HT-29 (cell line): ENCODE measurements around the gene NLRP10. TPM values are rescaled to one million over a fixed set of nuclear protein-coding genes. Genes with fewer than 3 reads are reported as not detected.

Experiments
- DNase-seq: peaks from one replicate; pipeline ENCODE4 v3.0.0-alpha.2; 2015; ENCODE audit warnings: low spot score
- total RNA-seq: library from RNA; depleted of rRNA; stranded (reverse); fragments of >200 nt; shearing (Covaris generic); gene quantifications from 2 replicates; pipeline ENCODE4 v1.2.3, GENCODE V29; 2014

NLRP10 gene
- total RNA-seq, 1 experiment from 2014 or later = not detected

- DNase-seq = no peak
Measured at GRCh38 chr11:7977232-7977917, 12.1 kb upstream of the NLRP10 start.

DNA sequence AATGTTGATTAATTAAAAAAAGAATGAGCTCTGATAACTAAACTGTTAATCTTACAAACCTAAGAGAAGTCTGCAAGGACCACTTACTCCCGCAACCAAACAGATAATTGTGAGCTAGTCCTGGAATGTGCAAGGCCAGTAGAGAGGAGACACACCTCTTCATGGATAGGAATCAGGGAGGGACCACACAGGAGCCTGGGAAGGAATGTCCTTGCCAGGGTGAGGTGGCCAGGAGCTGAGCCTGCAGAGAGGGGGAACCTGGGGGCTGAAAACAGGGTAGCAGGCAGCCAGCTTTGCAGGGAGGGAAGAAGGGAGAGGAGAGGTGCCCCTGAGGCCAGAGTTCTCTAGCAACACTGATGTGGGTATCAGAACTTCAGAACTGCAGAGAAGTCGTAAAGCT, 9.4 kb upstream of the NLRP10 start:
- DNase-seq = no peak

DNA sequence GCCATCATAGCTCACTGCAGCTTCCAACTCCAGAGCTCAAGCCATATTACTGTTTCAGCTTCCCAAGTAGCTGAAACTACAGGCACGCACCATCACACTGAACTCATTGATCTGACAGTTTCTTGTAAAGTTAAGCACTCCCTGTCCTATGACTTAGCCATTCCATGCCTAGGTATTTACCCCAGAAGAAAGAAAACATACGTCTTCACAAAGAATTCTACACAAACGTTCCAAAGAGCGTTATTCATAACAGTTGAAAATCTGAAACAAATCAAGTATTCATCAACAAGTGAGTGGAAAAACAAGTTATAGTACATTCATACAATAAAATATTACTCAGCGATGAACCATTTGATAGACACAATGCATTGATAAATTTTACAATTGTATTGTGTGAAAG, 7.8 kb upstream of the NLRP10 start:
- DNase-seq = no peak

DNA sequence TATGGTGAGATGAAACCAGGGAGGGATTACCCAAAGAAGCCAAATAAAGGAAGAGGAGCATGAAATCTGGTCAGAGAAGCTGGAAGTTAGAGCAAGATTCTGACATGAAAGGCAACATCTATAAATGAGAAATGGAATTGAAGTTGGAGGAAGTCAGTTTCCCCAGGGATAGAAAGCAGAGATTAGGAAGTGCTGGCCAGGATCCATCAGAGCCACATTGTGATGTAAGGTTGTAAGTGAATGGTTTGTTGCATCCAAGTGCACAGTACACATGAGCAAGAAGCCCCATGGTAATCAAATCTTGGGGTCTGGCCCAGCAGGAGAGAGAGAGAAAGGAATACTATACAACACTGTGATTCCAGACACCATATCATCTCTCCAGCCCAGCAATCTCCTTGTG, 6.6 kb upstream of the NLRP10 start:
- no peak for DNase-seq

DNA sequence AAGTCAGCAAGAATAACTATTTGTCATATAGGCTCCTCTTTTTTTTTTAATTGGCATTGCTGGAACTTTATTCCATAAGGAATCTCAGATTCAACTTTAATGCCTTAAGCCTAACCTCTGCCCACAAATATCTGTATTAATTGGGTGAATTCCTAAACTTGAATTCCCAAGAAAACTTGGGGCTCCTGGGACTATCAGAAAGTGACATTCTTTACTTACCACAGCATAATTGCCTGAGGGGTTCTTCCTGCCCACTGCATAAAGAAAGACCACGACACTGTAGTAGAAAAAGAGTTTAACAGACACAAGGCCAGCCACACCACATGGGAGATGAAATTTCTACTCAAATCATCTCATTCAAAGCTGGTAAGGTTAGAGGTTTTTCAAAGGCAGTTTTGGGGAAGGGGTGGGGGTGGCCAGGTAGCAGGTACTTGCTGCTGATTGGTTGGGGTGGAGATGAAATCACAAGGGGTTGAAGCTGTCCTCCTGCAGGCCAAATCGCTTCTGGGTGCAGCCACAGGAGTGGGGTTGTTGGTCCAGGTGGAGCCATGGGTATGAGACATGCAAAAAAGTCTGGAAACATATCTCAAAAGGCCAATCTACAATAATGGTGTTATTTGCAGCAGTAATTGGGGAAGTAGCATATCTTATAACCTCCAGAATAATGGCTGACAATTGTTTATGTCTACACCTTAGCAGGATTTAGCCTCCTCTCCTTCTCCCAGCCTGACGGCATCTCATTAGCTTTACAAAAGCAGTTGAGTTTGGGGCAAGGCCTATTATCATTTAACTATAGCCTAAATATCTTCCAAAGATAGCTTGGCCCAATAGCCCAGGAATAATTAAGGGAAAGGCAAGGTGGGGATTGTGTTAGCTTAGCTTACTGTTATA, 4.8 kb upstream of the NLRP10 start:
- no peak for DNase-seq

DNA sequence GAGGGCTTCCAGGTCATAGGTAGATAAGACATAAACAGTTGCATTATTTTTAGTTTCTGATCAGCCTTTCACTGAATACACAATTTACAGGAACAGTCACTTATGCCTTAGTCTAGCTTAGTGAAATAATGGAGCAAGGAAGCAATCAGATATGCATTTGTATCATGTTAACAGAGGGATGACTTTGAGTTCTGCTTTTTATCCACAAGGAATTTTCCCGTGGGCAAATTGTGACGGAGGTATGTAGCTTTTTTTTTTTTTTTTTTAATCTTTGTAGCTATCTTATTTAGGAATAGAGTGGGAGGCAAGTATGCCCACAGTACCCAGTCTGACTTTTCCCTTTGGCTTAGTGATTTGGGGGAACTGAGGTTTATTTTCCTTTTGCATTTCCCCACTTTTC, 3.4 kb upstream of the NLRP10 start:
- DNase-seq = no peak

GRCh38 chr11:7967826-7968225, 2.6 kb upstream of the NLRP10 start:
- DNase-seq = no peak

DNA sequence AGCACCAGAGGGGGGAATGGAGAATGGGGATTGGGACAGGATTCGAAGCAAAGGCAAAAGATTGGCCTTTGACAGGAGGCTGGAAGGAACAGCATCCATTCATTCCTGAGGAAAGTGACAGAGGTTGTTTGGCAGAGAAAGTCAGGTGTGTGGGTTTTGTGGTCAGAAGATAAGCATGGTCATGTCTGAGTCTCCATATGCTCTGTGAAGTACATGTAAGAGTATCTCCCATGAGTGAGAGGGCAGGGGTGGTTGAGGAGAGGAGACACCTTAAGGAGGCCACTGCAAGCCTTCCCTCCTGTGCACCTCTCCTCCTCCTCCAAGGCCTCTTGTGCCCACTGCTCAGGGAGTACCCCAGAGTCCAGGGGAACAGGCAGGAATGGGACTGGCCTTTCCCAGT, 1.9 kb upstream of the NLRP10 start:
- no peak for DNase-seq

DNA sequence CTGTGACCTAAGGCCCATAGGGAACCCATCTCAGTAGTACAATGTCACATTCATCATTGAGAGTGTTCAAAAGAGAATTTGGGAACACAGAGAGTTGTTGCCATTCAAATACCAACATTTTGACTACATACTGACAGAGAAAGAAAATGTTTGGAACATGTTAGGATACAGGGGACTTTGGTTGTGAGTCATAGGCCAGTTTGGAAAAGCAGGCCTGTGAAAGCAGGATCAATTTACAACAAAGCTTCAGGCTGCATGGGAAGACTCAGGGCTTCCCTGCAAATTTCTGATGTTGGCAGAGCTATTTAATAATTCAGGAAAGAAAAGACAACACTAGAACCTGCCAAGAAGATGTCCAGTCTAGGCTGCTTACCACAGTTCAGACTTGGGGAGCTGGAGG, 374 bp downstream of the NLRP10 start:
- no peak for DNase-seq

DNA sequence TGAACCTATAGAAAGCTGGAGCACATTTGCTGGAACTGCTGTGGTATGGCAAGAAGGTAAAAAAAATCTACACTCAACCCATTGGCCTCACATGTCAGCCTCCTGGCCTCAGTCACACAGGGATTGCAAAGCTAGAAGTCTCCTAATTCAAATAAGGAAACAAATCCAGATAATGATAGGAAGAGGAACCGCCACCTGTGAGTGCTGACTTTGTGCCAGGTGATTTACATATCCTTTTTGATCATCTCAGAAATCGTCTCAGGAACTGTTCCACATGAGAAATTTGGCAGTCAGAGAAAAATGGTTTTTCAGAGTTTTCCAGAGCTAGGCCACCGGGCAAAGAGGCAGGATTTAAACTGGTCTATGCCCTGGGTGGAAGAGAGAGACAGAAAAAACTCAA, 986 bp downstream of the NLRP10 start:
- no peak for DNase-seq

- DNase-seq = no peak
Measured at GRCh38 chr11:7955191-7955590, 10.1 kb downstream of the NLRP10 start.

DNA sequence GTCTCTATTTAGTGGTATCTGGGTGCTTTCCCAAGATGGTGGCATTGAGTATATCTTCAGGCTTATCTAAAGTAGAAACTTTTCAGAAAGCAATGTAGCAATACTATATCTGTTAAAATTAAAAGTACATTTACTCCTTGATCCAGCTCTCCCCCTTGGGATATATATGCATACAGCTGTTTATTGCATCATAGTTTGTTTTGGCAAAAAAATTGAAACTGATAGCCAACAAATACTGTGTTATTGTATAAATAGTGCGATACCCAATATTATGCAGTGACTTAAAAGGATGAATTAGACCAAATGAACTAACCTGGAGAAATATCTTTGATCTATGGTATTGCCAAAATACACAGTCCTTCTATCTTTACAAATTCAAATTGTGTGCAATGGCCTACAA, 15.3 kb downstream of the NLRP10 start:
- DNase-seq = no peak

- no peak for DNase-seq
Measured at GRCh38 chr11:7944123-7944522, 21.1 kb downstream of the NLRP10 start.

DNA sequence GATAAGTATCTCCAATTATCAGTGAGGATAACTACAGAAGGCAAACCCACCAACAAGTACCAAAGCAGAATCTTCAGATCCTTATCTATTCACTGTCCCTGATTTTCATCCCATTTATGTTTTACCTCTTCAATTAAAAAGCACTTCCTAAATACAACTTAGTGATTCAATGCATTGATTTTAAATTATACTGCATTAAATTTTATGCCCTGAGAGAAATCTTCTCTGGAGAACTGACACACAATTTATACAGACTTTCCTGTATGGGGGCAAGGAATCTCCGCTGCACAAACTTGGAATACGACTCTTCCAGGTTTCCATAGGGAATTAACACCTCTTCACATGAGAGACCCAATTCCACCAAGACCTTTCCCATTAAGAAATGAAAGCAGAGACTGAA, 23.6 kb downstream of the NLRP10 start, which contains the start of gene OR10A3:
OR10A3 (minus strand) TSS at position 101 of the 400 bp plus-strand sequence. CDS start 2,188 bp downstream, outside the sequence.
- DNase-seq = no peak

- no peak for DNase-seq
Measured at GRCh38 chr11:7941146-7941545, 24.1 kb downstream of the NLRP10 start.

DNA sequence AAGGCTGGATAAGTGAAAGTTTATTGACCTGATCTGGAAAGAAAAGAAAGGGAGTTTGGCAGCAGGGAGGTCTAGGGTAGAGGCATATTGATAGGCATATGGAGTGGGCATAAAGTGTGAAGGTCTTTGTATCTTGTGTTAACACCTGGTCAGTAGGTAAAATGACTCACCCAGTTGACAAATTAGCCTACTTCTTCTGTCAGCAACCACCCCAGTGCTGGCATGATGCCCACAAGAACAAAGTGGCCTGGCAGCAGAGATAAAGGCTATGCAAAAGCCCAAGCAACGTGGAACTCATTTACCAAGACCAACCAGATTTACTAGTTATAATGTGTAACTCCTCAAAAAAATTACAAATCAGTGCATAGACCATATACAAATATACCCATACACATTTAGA, 28.6 kb downstream of the NLRP10 start:
- DNase-seq = peak; percentile 90

- DNase-seq = no peak
Measured at GRCh38 chr11:7931168-7931567, 34.1 kb downstream of the NLRP10 start, which contains the start of gene OR10A6. TSS of gene OR10A6 (minus strand) at chr11:7931268. CDS start at chr11:7928662, 2,606 bp downstream.

- DNase-seq = no peak
Measured at GRCh38 chr11:7927635-7928034, 37.6 kb downstream of the NLRP10 start.

GRCh38 chr11:7924536-7924935, 40.7 kb downstream of the NLRP10 start:
- DNase-seq = no peak

DNA sequence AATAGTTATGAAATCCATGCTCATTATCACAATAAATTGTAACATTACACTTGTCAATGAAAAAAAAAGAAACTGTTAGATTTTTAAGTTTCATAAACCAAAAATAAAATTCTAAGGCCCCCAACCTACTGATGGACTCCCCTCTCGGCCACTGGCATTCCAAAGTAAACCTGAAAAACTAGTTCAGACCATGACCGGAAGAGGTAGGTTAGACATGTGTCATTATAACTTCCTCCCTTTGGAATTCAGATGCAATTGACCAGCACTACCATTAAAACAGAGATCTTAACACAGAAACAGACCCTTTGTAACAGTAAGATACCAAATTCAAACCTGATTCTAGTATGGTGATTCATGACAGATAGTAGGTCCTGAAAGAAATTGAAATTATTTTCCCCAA, 47.1 kb downstream of the NLRP10 start:
- DNase-seq = no peak
